GM19372 (cell line): ENCODE measurements around the gene LINGO4.

Experiments used
- ATAC-seq: cut with Tn5 transposase; IDR thresholded peaks from one replicate; pipeline ENCODE4 v1.9.1; 2021; ENCODE audit warnings: mild to moderate bottlenecking, low read depth, moderate library complexity; ENCODE audit not compliant: unreplicated experiment

LINGO4 gene, protein sequence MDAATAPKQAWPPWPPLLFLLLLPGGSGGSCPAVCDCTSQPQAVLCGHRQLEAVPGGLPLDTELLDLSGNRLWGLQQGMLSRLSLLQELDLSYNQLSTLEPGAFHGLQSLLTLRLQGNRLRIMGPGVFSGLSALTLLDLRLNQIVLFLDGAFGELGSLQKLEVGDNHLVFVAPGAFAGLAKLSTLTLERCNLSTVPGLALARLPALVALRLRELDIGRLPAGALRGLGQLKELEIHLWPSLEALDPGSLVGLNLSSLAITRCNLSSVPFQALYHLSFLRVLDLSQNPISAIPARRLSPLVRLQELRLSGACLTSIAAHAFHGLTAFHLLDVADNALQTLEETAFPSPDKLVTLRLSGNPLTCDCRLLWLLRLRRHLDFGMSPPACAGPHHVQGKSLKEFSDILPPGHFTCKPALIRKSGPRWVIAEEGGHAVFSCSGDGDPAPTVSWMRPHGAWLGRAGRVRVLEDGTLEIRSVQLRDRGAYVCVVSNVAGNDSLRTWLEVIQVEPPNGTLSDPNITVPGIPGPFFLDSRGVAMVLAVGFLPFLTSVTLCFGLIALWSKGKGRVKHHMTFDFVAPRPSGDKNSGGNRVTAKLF

GRCh38 chr1:151805066-151805820 lies at the start of gene LINGO4:
TSS of gene LINGO4 (minus strand) at chr1:151805419. CDS start at chr1:151802704, 2,715 bp downstream.
- ATAC-seq, result no peak

DNA sequence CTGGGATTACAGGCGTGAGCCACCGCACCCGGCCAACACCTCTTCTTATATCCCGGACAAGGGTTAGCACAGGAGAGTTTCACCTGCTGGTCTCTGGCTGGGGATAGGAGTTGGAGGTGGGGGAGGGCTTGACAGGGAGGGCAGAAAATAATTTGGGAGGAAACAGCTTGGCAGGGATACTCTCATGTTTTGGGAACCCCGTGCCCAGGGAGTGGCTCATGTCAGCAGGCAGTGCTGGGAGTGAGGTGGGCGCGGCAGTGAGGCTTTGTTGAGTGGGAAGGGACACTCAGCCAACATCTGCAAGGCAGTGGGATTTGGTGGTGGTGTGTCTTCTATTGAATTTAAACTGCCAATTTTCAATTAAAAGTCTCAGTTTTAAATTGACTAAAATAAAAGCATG lies 49.4 kb upstream of the LINGO4 start:
- no peak for ATAC-seq

GRCh38 chr1:151853411-151853943 lies 48.3 kb upstream of the LINGO4 start, which contains the start of gene THEM5:
TSS of gene THEM5 (minus strand) at chr1:151853712. CDS start at chr1:151853565, 147 bp downstream.
- ATAC-seq, result no peak

- ATAC-seq, result no peak
These were observed 47.5 kb upstream of the LINGO4 start for GRCh38 chr1:151852733-151853132.

DNA sequence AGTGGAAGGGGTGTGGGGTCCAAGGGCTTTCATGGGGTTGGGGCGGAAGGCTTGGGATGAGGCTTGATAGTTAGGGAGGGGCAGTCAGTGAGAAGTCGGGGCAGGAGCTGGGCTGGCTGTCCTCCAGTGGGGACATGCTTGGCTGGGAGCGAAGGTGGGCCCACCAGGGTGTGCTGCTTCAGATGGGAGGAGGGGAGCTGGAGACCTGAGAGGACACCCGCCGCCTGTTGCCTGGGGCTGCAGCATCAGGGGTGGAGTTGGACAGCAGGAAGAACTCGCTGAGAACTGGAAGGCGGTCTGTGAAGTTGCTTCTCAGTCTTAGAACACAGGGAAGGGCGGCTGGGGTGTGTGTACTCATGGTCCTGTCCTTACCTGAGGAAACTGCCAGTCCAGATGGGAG lies 46.7 kb upstream of the LINGO4 start:
- no peak for ATAC-seq

DNA sequence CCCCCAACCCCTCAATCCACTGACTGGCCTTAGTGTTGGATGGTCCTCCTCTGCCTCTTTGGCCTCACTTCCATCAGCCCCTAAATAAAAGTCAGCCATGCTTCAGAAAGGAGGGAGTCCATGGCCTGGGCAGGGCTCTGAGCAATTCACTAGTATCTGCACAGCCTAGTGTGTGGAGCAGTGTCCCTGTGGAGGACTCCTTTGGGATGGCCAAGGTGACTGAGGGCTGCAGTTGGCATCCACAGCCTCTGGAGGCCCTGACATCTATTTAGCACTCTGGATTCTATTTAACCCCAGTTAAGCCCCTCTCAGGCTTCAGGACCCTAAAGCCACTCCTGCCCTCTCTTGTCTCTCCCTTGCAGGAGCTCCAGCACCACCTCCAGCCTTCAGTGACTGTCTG lies 44.7 kb upstream of the LINGO4 start:
- ATAC-seq, result no peak

DNA sequence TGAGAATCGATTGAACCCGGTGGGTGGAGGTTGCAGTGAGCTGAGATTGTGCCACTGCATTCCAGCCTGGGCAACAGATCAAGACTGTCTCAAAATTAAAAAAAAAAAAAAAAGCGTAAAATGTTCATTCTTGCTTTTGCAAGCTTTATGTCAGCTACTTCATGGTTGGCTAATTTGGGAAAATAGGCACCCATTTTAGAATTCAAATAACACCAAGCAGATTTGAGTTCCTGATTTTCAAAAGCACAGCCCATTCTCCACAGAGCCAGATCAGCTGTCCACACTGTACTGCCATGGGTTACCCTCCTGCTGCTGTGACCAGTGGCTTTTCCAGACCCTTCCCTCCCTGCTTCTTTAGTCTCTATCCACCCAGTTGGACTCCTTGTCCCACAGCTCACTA lies 43.9 kb upstream of the LINGO4 start:
- no peak for ATAC-seq

DNA sequence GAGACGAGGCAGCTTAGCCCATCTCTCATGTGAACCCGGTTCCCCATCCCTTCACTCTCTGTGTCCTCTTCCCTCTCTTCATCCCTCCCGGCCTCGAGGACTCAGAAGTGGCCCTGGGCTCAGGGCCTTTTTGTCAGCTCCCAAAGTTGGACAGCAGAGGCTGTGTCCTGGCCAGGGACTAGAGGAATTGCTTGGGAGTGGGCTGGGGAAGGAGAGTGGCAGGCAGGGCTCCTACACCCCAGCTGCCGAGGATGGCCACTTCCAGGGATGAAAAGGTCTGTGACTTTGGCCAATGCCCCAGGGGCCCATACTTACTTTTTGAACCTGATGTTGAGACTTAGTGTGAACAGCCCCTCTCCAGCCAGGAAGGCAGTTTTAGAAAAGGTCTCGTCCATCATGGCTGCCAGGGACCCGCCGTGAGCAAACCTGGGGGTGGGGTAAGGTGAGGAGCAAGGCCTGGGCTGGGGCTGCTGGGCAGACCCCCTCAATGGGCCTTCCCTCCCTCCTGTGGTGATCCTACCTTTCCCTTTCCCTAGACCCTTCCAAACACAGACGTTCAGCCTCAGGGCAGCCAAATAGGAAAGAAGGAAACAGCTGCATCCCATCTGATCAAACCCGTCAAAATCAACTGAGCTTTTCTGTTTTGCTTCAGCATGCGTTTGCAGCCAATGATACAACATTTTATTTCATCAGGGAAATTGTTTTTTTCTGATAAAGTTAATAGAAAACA lies 42.8 kb upstream of the LINGO4 start:
- ATAC-seq, result no peak

- no peak for ATAC-seq
These were observed 41.5 kb upstream of the LINGO4 start for GRCh38 chr1:151846686-151847237.

- no peak for ATAC-seq
These were observed 40.9 kb upstream of the LINGO4 start for GRCh38 chr1:151846062-151846568.

- no peak for ATAC-seq
These were observed 38.2 kb upstream of the LINGO4 start for GRCh38 chr1:151843398-151843797.

DNA sequence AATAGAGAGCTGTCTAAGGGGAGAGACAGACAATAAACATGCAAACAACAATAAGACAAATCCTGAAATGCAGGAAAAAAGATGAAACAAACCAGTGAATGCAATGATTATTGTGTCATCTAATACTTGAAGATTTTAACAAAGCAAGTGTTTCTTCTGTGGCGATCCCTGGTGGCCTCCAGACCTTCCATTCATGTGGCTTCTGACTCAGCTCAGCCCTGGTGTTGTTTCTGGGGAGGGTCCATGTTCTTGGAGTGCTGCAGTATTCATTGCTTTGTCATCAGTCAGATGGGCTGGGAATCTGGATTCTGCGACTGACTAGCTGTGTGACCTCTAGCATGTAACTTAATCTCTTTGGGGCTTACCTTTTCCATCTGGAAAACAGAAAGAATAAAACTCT lies 35.9 kb upstream of the LINGO4 start:
- ATAC-seq, result no peak

DNA sequence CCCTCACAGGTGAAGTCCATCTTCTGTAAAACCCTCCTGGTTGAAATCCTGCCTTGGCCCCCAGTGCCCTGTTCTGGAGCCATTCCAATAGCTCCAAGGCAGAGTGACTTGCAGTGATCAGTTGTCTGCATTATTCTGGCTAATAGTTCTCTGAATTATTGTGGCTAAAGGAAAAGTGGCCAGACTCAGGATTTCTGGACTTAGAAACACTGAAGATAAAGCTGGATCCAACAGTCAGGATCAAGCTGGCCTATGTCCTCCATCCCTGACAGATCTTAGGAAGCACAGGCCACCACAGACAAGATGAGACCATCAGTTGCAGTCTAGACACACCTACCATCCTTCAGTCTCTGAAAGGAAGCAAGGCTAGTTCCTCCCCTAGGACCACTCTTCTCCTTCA lies 35.2 kb upstream of the LINGO4 start:
- no peak for ATAC-seq

GRCh38 chr1:151839457-151840403 lies 34.5 kb upstream of the LINGO4 start, which contains the start of gene C2CD4D:
TSS of gene C2CD4D (minus strand) at chr1:151839820. CDS start at chr1:151838989, 831 bp downstream.
- no peak for ATAC-seq

DNA sequence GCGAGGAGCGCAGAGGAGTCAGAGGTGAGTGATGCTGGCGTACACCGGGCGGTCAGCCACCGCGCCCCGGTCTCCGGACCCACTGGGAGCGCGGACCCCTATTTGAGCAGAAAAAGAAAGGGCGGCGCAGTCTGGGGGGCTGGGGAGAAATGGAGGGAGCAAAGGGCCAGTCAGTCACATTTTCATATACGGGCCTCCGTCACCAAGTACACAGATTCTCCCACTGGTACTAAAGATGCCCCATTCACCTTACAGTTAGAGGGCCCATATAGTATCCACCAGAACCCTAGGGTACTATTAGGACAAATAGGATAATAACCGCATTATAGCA lies 33.8 kb upstream of the LINGO4 start:
- no peak for ATAC-seq

GRCh38 chr1:151838222-151839081 lies 33.2 kb upstream of the LINGO4 start:
- no peak for ATAC-seq

DNA sequence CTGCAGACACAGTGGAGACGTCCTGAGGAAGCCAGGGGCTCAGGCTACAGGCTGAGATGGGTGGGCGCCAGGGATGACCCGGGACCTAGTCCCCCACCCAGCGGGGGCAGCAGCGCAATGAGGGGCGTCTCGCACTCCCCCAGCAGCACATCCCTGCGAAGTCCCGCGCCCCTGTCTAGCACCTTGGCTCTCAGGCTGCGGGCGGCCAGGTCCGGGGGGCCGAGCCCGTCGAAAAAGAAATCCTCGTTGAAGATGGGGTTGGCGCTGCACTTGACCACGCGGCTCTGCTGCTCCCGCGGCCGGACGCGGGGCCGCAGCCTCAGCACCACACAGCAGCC lies 32.6 kb upstream of the LINGO4 start:
- ATAC-seq, result no peak

DNA sequence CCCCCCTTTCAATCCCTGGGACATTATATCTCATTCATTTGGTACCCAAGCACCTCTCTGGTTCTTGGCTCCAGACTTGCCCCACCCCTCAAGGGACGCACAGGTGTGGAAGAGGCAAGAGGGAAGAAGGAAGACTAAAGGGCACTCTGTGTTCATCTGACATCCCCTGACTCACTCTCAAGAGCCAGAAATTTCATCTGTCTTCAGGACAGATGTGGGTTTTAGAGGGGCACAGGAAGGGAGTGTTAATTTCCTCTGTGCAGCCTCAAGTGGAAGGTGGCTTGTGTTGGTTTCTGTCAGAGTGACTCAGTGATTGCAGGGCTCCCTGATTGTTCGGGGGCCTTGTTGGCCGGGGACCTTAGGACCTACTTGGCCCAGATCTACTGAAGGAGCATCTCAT lies 32.0 kb upstream of the LINGO4 start:
- no peak for ATAC-seq
